Adrenal gland (tissue), 5 donors: ENCODE measurements around the gene DPH3.

ENCODE experiments used
- CTCF ChIP-seq, 6 experiments: fragments of 450-650 bp in 4 of 6; fragments of 200-600 bp in 2 of 6; sonication (generic) in 1 of 6; IDR thresholded peaks; 1 replicate in 5 of 6; 2 replicates in 1 of 6; pipeline versions ENCODE4 v1.5.1 to v1.8.0; 2016 to 2021; ENCODE audit warnings: antibody characterized with exemption in 6 of 6, mild to moderate bottlenecking in 2 of 6, moderate library complexity in 1 of 6
- POLR2A ChIP-seq, 2 donors: fragments of 450-650 bp; IDR thresholded peaks; one replicate each; pipeline ENCODE4 v1.6.1; 2017; ENCODE audit warnings: antibody characterized with exemption in 2 of 2, mild to moderate bottlenecking in 2 of 2, moderate library complexity in 1 of 2
- donor health status: DM: no; HTN: no; CAD: no.

GRCh38 chr3:16241225-16241624 is 23.5 kb downstream of the DPH3 start:
- no peak for TF ChIP-seq CTCF (IDR thresholded peaks at IDR 0.05)
- TF ChIP-seq POLR2A (IDR thresholded peaks at IDR 0.05), result no peak
